ENCODE measurements around the gene SNAPC3. TPM values are rescaled to one million over a fixed set of nuclear protein-coding genes. Genes with fewer than 3 reads are reported as not detected.

The SNAPC3 gene
- total RNA-seq, 2 donors from 2014 or later = 39.4 to 46.5 TPM

DNA sequence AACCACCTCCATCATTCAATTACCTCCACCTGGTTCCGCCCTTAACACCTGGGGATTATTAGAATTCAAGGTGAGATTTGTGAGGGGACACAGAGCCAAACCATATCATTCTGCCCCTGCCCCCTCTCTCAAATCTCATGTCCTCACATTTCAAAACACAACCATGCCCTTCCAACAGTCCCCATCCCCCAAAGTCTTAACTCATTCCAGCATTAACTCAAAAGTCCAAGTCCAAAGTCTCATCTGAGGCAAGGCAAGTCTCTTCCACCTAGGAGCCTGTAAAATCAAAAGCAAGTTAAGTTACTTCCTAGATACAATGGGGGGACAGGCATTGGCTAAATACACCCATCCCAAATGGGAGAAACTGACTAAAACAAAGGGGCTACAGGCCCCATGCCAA lies 69.3 kb downstream of the SNAPC3 start:
- H3K36me3 ChIP-seq = peaks cover 12% of the 10 kb centered on the region
- no peaks in the 10 kb centered on the region for H3K9me3 ChIP-seq
- TF ChIP-seq CTCF (IDR thresholded peaks at IDR 0.05) = no peak
- ATAC-seq (ENCODE audit: insufficient number of reproducible peaks, low FRiP score, low read depth) (no peak), DNase-seq (ENCODE audit: low spot score) (no peak)
- no peak overlapping the region for H3K27ac ChIP-seq
- peaks cover 0 to 16% of the 10 kb centered on the region in 2 donors for H3K4me1 ChIP-seq (ENCODE audit: control insufficient read depth in 1 of 2, low read depth in 2 of 2)
- no peaks in the 10 kb centered on the region for H3K27me3 ChIP-seq (replicated peaks; ENCODE audit: insufficient read depth)
- no peak overlapping the region for H3K4me3 ChIP-seq

- H3K9me3 ChIP-seq = no peaks in the 10 kb centered on the region
- no peak for TF ChIP-seq CTCF (IDR thresholded peaks at IDR 0.05)
- no peak for DNase-seq (ENCODE audit: low spot score)
- peaks cover 11% of the 10 kb centered on the region for H3K36me3 ChIP-seq
- no peaks in the 10 kb centered on the region for H3K27me3 ChIP-seq (replicated peaks; ENCODE audit: insufficient read depth)
- no peak for ATAC-seq (ENCODE audit: insufficient number of reproducible peaks, low FRiP score, low read depth)
- no peak overlapping the region for H3K27ac ChIP-seq
- H3K4me1 ChIP-seq (ENCODE audit: control insufficient read depth in 1 of 2, low read depth in 2 of 2) = peaks cover 0 to 21% of the 10 kb centered on the region in 2 donors
- no peak overlapping the region for H3K4me3 ChIP-seq
Observed at GRCh38 chr9:15492485-15493150, 69.9 kb downstream of the SNAPC3 start.

GRCh38 chr9:15498246-15498995 lies 75.7 kb downstream of the SNAPC3 start:
- H3K4me1 ChIP-seq (ENCODE audit: control insufficient read depth in 1 of 2, low read depth in 2 of 2) = peaks cover 0 to 21% of the 10 kb centered on the region in 2 donors
- H3K27me3 ChIP-seq (replicated peaks; ENCODE audit: insufficient read depth) = no peaks in the 10 kb centered on the region
- no peaks in the 10 kb centered on the region for H3K36me3 ChIP-seq
- DNase-seq (ENCODE audit: low spot score) = no peak
- TF ChIP-seq CTCF (IDR thresholded peaks at IDR 0.05) = no peak
- H3K9me3 ChIP-seq = no peaks in the 10 kb centered on the region
- H3K4me3 ChIP-seq = no peak overlapping the region
- no peak overlapping the region for H3K27ac ChIP-seq
- ATAC-seq (ENCODE audit: insufficient number of reproducible peaks, low FRiP score, low read depth) = no peak

DNA sequence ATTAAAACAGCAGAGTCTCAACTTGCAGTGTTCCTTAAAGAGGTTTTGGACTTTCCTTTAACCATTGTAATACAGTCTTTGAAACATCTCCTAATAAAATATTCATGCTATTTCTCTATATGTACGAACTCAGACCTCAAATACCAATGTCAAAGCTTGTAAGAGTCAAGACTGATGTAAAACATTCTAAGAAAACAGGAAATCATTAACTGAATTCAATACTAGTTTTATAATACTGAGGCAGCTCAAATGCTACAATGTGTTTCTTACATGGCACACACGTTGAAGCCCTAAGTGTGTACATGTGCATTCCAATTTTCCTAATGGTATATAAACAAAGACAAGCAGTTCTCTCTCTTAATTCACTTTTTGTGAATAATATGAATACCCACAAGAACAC lies 76.5 kb downstream of the SNAPC3 start:
- no peak for TF ChIP-seq CTCF (IDR thresholded peaks at IDR 0.05)
- Histone ChIP-seq H3K4me3 (no peak overlapping the region), H3K27me3 (replicated peaks; ENCODE audit: insufficient read depth) (no peaks in the 10 kb centered on the region), H3K36me3 (no peaks in the 10 kb centered on the region), H3K27ac (no peak overlapping the region), H3K4me1 (ENCODE audit: control insufficient read depth in 1 of 2, low read depth in 2 of 2) (peaks cover 0 to 21% of the 10 kb centered on the region in 2 donors), H3K9me3 (no peaks in the 10 kb centered on the region)
- no peak for DNase-seq (ENCODE audit: low spot score)
- no peak for ATAC-seq (ENCODE audit: insufficient number of reproducible peaks, low FRiP score, low read depth)

DNA sequence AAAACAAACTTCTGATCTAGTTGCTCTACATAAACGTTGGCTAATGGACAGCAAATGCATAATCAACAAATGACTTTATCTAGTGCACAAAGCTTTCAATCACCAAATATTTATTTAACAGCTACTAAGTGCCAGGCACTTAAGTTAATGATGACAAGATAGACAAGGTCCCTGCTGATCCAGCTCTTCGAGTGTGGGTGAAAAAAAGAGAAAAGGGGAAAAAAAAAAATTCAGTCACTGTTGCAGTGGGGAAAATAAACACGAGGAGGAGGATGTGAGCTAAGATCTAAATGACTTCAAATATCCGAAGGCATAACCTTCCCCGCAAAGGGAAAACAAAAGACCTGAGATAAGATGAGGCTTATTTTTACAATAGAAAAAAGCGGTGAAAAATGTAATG lies 78.5 kb downstream of the SNAPC3 start:
- Histone ChIP-seq H3K4me3 (no peak overlapping the region), H3K36me3 (peaks cover 8% of the 10 kb centered on the region), H3K27me3 (replicated peaks; ENCODE audit: insufficient read depth) (no peaks in the 10 kb centered on the region), H3K9me3 (no peaks in the 10 kb centered on the region), H3K27ac (no peak overlapping the region), H3K4me1 (ENCODE audit: control insufficient read depth in 1 of 2, low read depth in 2 of 2) (peaks cover 0 to 13% of the 10 kb centered on the region in 2 donors)
- no peak for TF ChIP-seq CTCF (IDR thresholded peaks at IDR 0.05)
- DNase-seq (ENCODE audit: low spot score) = no peak
- ATAC-seq (ENCODE audit: insufficient number of reproducible peaks, low FRiP score, low read depth) = no peak
